SU-DHL-6 (cell line): Measurements from ENCODE around the gene FRY.

Source experiments
- H2AFZ ChIP-seq: fragments of 200-600 bp; sonication (generic); 2 replicates; pipeline ENCODE4 v1.6.1; 2014; ENCODE audit warnings: low read depth, mild to moderate bottlenecking, moderate library complexity, mixed read lengths, antibody characterized with exemption, low read length; ENCODE audit not compliant: severe bottlenecking
- H3F3A ChIP-seq: fragments of 200-600 bp; shearing (Covaris generic); 2 replicates; pipeline ENCODE4 v1.6.0; 2016; ENCODE audit warnings: antibody characterized with exemption, mild to moderate bottlenecking; ENCODE audit not compliant: insufficient read depth
- H3K27ac ChIP-seq: fragments of 200-600 bp; sonication (generic); 2 replicates; pipeline ENCODE4 v1.5.1; 2016; ENCODE audit warnings: low read depth, mild to moderate bottlenecking, low read length, moderate library complexity, mixed read lengths
- H3K27me3 ChIP-seq: fragments of 200-600 bp; sonication (generic), shearing (Covaris generic); 2 replicates; pipeline ENCODE4 v1.6.0; 2014; ENCODE audit warnings: mild to moderate bottlenecking, low read length
- H3K36me3 ChIP-seq: fragments of 200-600 bp; sonication (generic); 2 replicates; pipeline ENCODE4 v1.6.1; 2014; ENCODE audit warnings: mild to moderate bottlenecking, low read length, mixed read lengths
- H3K4me2 ChIP-seq: fragments of 300-600, 200-600 bp; shearing (Covaris generic), sonication (generic); 2 replicates; pipeline ENCODE4 v1.6.0; 2014; ENCODE audit warnings: low read length, low read depth, mild to moderate bottlenecking; ENCODE audit not compliant: poor library complexity, severe bottlenecking
- H3K4me3 ChIP-seq: fragments of 200-600 bp; sonication (generic); 2 replicates; pipeline ENCODE4 v1.5.1; 2014; ENCODE audit warnings: antibody characterized with exemption, low read length, mild to moderate bottlenecking, mixed read lengths; ENCODE audit not compliant: insufficient read depth, poor library complexity, severe bottlenecking
- H3K79me2 ChIP-seq: fragments of 200-600 bp; sonication (generic); 2 replicates; pipeline ENCODE4 v1.6.1; 2014; ENCODE audit warnings: mild to moderate bottlenecking, low read length, moderate library complexity; ENCODE audit not compliant: insufficient read depth
- H3K9ac ChIP-seq: fragments of 200-600 bp; sonication (generic); 2 replicates; pipeline ENCODE4 v1.7.0; 2014; ENCODE audit warnings: mild to moderate bottlenecking, low read length
- H3K9me2 ChIP-seq: fragments of 200-600 bp; sonication (generic); replicated peaks from 2 replicates; pipeline ENCODE4 v1.6.1; 2014; ENCODE audit warnings: low read length; ENCODE audit not compliant: insufficient read depth
- H3K9me3 ChIP-seq: fragments of 200-600 bp; sonication (generic); 2 replicates; pipeline ENCODE4 v1.6.1; 2014; ENCODE audit warnings: low read length, mixed read lengths; ENCODE audit not compliant: insufficient read depth
- H4K20me1 ChIP-seq: fragments of 200-600 bp; sonication (generic); 2 replicates; pipeline ENCODE4 v1.6.1; 2014; ENCODE audit warnings: low read depth, mild to moderate bottlenecking, antibody characterized with exemption, low read length, moderate library complexity, mixed read lengths
- EZH2phosphoT487 ChIP-seq: fragments of 200-600 bp; sonication (generic), shearing (Covaris generic); conservative IDR thresholded peaks from 2 replicates; pipeline ENCODE4 v1.6.1; 2018; ENCODE audit warnings: mild to moderate bottlenecking, antibody characterized with exemption, low read length, moderate library complexity, mixed read lengths
- TF ChIP-seq, protein P1 (sequence below): fragments of 200-600 bp; sonication (generic); IDR thresholded peaks from one replicate; pipeline ENCODE4 v1.5.1; 2017; ENCODE audit warnings: antibody characterized with exemption, mild to moderate bottlenecking, low read length, moderate library complexity; ENCODE audit not compliant: insufficient read depth, poor library complexity, severe bottlenecking

The FRY gene

DNA sequence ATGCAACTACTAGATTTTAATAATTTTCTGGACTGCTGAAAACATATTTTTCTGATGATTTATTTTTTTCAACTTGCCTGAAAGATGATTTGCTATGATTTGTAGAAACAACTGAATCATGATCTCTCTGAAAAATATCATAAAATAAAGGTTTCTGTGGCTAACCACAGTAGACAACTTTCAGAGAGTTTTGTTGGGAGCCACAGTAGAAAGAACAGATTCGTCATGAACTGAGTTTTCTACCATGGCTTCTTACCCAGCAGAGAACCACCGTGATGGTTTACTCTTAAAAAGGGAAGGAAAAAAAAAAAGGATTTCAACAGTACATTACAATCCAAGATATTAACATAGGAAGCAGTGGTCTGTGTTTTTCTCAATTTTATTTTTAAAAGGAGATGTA is 265.6 kb downstream of the FRY start:
- H3K4me2 ChIP-seq = no peak overlapping the region
- TF ChIP-seq EZH2phosphoT487 = no peak
- TF ChIP-seq, protein P1, sequence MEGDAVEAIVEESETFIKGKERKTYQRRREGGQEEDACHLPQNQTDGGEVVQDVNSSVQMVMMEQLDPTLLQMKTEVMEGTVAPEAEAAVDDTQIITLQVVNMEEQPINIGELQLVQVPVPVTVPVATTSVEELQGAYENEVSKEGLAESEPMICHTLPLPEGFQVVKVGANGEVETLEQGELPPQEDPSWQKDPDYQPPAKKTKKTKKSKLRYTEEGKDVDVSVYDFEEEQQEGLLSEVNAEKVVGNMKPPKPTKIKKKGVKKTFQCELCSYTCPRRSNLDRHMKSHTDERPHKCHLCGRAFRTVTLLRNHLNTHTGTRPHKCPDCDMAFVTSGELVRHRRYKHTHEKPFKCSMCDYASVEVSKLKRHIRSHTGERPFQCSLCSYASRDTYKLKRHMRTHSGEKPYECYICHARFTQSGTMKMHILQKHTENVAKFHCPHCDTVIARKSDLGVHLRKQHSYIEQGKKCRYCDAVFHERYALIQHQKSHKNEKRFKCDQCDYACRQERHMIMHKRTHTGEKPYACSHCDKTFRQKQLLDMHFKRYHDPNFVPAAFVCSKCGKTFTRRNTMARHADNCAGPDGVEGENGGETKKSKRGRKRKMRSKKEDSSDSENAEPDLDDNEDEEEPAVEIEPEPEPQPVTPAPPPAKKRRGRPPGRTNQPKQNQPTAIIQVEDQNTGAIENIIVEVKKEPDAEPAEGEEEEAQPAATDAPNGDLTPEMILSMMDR = no peak
- H3K9ac ChIP-seq = no peak overlapping the region

DNA sequence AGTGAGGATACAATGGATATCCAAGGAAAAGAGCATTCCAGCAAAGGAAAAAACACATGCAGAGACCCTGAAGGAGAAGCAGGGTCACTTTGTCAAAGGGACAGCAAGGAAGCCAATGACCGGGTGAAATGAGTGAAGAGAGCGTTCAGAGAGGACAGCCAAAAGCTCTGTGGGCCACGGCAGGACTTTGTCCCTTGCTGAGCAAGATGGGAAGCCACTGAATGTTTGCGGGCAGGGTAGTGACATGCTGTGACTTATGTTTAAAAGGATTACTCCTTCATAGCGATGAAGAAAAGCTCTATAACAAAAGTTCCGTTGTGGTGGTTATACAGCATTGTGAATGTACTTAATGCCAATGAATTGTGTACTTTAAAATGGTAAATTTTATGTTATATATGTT is 267.1 kb downstream of the FRY start:
- Histone ChIP-seq H3K79me2 (no peaks in the 10 kb centered on the region), H3K9me2 (no peaks in the 10 kb centered on the region), H3K9ac (no peak overlapping the region), H3K4me3 (no peak overlapping the region), H3K27ac (no peak overlapping the region), H3K27me3 (no peaks in the 10 kb centered on the region), H3K4me2 (no peak overlapping the region), H3K36me3 (no peaks in the 10 kb centered on the region), H4K20me1 (no peaks in the 10 kb centered on the region), H3F3A (no peaks in the 10 kb centered on the region), H2AFZ (no peak overlapping the region), H3K9me3 (no peaks in the 10 kb centered on the region)
- TF ChIP-seq, protein P1 = no peak
- TF ChIP-seq EZH2phosphoT487 = no peak

More for the DNA sequence above, 265.6 kb downstream of the FRY start:
- Histone ChIP-seq H3K4me3 (no peak overlapping the region), H3F3A (no peaks in the 10 kb centered on the region), H4K20me1 (no peaks in the 10 kb centered on the region), H3K9me2 (no peaks in the 10 kb centered on the region), H2AFZ (no peak overlapping the region), H3K79me2 (no peaks in the 10 kb centered on the region), H3K36me3 (no peaks in the 10 kb centered on the region), H3K9me3 (no peaks in the 10 kb centered on the region), H3K27ac (no peak overlapping the region), H3K27me3 (no peaks in the 10 kb centered on the region)

DNA sequence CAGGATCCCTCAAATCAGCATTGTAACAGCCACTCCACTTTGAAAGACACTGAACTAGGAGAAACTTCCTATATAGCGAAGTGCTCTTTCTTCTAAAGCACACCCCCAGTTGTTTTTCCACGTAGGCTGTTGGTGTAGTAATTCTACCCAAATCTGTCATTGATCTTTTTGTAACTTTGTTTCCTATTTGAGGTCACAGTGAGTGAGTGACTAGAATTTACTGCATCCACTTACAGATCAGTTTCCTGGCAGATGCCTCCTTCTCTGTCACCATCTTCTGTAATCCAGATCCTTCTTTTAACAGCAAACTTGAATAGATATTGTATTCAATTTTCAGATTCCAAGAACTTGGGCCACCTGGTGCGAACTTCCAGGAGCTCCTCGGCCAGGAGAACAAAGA is 268.3 kb downstream of the FRY start:
- TF ChIP-seq, protein P1 = no peak
- no peak for TF ChIP-seq EZH2phosphoT487
- H3F3A ChIP-seq = no peaks in the 10 kb centered on the region
- no peaks in the 10 kb centered on the region for H3K36me3 ChIP-seq
- H3K9me2 ChIP-seq = no peaks in the 10 kb centered on the region
- H4K20me1 ChIP-seq = no peaks in the 10 kb centered on the region
- H3K79me2 ChIP-seq = no peaks in the 10 kb centered on the region
- H2AFZ ChIP-seq = no peak overlapping the region
- no peaks in the 10 kb centered on the region for H3K27me3 ChIP-seq
- H3K27ac ChIP-seq = no peak overlapping the region
- no peak overlapping the region for H3K4me2 ChIP-seq
- no peaks in the 10 kb centered on the region for H3K9me3 ChIP-seq
- no peak overlapping the region for H3K4me3 ChIP-seq
- no peak overlapping the region for H3K9ac ChIP-seq
